ENCODE data around the gene ATP2B3.

ATP2B3 gene

DNA sequence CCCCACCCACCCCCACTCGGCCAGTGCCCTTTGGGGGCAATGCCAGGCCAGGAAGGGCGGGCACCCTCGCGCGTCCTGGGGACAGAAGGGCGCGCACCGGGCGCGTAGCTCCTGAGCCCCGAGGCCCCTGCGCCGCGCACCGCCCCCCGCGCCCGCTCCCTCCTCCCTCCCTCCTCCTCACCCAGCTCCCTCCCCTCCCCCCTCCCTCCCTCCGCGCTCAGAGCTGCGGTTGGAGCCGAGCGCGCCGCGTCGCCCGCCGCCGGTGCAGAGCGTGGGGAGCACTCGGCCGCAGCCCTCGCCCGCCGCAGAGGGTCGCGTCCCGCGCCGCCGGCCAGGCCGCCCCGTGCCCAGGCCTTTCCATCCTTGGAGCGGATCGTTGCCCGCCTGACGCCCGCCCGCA, at the start of gene ATP2B3:
Gene ATP2B3 (plus strand): TSS at position 220 of the 400 bp plus-strand sequence. CDS start 18,606 bp downstream, outside the sequence.
- no peak for DNase-seq

DNA sequence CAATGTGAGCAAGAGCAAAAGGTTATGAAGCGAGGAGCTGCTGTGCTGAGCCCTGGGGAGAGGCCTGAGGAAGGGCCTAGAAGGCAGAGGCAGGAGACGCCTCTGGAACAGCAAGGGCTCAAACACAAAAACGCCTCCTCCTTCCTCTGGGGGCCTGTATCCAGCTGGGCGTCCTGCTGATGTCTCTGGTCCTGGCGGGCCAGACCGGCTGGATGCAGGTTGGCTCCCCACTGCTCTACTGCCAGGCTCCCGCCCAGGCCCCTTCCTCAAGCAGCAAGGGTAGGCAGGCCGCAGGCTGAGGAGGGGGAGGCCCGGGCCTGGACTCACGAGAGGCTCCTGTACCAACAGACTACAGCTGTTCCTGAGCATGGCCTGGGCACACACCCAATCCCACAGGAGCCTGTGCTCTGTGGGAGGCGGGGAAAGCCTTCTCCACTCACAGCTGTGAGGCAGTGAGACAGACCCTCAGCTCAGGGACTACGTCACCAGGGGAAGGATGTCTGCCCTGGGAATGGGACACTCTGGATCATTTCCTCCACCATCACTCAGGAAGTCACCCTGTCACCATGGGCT, 49.3 kb upstream of the ATP2B3 start:
- DNase-seq = peak; percentile 16

DNA sequence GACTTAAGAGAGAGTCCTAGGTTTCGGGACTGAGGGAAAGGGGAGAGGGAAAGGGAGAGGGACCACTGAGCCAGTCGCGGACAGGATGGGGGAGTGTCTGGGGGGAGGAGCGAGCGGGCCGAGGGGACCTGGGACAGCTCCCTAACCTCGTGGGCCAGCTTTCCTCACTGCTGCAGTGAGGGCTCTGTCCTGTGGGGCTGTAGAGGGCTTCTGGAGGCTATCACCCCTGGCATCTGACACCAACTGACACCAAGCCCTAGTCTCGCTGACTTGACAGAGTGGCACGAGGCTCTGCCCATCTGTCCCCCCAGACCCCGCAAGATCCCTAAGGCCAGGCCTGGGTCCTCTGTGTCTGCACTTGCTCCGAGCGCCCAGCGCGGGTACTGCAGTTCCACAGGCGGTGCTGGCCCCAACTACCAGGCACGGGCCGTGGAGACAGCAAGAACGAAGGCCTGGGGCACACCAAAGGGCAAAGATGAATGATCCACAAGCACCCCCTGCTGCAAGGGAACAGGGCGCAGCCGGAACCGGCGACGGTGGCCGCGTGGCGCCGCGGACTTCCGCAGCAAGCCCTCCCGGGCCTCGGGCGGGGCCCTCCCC, 47.5 kb upstream of the ATP2B3 start:
- DNase-seq = no peak

DNA sequence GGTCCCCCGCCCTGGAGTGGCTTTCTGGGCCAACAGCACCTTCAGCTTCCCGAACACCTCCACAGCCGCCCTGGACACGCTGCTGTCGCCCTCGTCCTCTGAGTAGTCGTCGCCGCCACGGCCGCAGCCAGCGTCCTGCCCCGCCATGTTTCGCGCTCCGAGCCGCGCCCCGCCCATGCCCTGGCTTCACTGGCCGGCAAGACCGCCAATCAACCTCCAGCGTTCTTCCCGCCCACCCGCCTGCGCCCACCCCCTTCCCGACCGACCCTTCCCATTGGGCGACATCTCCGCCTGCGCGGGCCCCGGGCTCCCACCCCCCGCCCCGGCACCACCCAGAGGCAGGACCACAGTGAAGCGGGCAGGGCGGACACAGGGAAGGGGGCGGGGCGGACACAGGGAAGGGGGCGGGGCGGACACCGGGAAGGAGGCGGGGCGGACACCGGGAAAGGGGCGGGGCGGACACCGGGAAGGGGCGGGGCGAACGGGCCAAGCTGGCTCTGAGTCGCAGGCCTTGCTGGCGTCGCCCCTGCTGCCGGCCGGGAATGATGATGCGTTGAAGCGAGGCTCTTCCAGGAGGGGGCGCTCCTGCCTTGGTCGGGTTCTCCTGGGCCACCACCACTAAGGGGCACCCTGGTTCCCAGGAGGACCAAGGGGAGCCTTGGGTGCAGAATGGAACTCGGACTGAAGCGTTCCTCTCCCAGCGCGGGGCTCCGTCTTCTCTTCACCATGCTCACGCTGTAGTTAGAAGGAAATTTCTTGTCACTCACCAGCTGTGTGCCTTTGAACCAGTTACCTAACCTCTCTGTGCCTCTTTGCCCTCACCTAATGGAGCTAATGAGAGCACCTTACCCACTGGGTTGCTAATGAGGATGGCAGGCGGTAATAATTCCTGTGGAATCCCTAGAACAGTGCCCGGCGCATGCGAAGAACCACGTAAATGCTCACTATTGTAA, 46.8 kb upstream of the ATP2B3 start, which contains the start of gene HAUS7:
Gene HAUS7 (minus strand): TSS at position 166 of the 953 bp plus-strand sequence. CDS start 19 bp downstream, at position 147.
- DNase-seq = peak; percentile 82

DNA sequence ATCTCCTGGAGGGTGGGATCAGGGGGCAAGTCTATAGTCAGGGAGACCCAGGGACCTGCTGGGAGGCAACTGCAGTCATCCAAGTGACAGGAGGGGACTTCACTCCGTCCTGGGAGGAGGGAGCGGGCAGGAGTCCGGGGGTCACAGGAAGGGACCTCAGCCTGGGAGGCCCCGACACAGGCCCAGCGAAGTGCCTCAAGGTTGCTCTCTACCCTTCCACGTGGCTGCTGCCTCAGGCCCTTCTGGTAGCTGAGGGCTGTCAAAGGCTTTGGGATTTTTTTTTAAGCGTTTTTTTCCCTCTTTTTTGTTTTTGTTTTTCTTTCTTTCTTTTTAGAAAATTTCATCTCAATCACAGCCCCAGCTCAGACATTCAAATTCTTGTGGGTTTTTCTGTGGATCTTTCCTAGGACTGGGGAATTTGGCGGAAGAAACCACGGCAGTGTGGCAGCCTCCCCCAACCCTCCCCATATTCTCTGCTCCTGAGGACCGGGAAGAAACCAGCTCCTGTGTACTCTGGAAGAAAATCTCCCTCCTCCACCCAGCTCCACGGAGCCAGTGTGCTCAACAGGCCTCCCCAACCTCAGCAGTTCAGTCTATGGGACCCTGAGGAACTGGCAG, 45.7 kb upstream of the ATP2B3 start:
- no peak for DNase-seq

DNA sequence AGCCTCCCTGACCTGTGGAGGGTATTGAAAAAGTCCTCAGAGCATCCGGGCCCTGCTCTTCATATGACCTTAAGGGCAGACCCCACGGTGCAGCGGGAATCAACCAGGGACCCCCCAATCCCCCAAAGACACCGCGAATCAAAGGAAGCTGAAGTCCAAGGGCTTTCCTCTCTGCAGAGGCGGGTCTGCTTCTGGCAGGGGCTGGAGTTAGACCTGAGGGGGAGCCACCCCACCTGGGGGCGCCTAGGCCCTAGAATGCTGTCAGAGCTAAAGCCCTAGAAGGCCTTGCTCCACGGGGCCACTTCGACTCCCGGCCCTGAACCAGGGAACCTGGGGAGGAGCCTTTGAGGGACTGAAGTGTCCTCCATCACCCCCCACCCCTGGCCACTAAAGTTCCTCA, 44.3 kb upstream of the ATP2B3 start:
- no peak for DNase-seq

- no peak for DNase-seq
Measured at GRCh38 chrX:153474266-153474665, 43.2 kb upstream of the ATP2B3 start.

DNA sequence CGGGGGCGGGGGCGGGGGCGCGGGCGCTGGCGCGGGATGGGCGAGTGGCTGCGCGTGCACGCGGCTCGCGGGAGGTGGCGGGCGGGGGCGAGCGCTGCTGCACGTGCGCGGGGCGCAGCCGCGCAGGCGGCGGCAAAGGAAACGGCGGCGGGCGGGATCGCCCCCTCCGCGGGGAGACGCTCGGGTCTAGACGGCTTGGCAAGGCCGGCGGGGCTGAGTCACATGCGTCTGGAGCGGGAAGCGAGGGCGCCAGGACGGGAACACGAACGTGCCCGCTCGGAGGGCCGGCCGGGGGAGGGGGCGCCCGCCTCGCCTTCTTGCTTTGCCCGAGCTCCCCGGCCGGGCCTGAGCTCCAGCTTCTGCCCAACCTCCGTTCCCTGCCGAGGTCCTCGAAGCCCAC, 42.7 kb upstream of the ATP2B3 start:
- DNase-seq = no peak

DNA sequence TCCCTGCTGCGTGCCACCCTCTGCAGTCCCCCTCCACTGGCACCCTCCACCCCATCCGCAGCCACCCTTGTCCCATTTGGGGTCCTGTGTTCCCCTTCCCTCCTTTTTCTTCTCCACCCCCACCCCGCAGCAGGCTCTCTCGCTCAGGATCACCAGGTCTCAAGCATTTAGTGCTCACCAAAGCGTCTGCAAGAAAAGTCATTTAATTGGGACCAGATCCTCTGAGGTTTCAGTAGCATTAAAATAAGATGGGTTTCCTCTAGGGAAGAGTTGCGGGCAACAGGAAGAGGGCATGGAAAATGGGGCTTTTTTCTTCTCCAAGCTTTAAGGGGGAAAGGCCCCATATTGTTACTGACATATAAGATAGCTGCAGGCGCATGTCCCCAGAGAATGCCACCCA, 42.2 kb upstream of the ATP2B3 start:
- DNase-seq = peak; percentile 30

DNA sequence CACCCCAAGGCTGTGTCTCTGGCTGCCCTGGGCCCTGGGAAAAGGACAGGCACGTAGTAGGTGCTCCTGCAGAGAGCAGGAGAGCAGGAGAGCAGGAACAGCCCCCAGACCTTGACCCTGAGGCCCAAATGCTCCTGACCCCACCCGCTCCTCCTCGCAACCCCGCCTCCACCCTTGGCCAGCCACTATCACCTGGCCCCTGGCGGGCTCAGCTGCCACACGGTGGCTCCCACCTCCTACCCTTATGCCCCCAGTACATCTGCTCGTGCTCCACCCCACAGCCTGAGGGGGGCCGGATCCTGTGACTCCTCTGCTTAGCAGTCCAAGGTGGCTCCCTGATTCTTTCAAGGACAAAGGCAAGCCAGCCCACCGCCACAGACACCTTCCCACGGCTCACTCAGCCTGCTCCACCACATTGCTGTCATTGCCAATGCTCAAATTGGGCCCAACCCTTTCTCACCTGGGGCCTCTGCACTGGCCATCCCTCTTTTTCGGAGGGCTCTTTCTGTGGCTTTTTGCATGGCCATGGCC, 41.6 kb upstream of the ATP2B3 start:
- peak; percentile 32 for DNase-seq

- peak; percentile 39 for DNase-seq
Measured at GRCh38 chrX:153476666-153477363, 40.6 kb upstream of the ATP2B3 start.

DNA sequence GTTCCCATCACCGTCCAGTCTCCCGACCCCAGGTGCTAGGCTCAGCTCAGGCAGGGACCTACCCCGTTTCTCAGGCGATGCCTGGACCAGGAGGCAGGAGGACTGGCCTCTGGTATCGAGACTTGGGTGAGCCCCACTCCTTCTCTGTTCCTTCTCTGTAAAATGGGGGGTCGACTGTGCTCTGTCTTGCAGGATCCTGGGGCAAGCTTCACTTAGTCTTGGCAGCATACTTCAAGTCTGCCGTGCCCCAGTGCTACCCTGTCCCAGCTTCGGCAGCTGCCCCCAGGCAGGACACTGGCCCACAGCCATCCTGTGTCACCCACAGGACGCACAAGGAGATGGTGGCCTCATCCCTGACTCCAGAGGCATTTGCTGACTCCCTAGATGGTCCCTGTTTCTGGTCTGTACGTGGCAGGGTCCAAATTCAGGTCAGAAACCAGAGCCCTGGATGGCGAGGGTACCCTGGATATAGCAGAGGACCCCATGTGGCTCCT, 40.0 kb upstream of the ATP2B3 start:
- DNase-seq = no peak

DNA sequence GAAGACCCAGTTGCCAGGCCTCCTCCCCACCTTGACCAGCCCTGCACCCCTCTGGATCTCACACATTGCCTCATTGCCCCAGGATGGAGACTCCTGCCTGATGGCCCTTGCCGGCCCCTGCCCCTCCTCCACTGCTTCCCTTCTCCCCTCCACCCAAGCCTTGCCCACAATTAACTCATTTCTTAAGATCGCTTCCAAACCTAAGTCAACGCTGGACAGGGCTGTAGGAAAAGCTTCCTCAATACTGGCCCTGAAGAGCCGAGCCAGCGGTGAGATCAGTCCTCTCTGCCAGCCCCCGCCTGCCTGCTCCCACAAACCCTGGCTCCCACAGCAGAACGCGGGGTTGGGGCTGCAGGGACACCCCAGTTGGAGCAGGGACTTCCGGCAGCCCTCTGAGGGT, 39.5 kb upstream of the ATP2B3 start:
- DNase-seq = no peak

DNA sequence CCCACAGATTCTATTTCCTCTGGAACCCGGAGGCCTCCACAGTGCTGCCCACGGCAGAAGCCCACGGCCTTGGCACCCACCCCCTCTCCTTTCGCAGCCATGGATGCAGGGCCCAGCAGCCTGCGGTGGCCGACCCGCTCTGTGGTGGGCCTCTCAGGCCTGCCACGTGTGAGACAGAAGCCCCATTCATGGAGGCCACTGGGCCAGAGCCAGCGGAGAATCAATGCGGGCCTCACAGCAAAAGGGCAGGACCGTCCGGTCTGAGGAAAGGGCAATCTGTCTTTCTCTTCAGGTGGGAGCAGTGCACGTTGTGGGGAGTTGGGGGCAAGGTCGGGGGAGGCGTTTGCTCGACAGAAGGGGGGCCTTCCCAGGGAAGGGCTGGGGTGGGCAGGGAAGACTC, 38.7 kb upstream of the ATP2B3 start:
- DNase-seq = no peak

DNA sequence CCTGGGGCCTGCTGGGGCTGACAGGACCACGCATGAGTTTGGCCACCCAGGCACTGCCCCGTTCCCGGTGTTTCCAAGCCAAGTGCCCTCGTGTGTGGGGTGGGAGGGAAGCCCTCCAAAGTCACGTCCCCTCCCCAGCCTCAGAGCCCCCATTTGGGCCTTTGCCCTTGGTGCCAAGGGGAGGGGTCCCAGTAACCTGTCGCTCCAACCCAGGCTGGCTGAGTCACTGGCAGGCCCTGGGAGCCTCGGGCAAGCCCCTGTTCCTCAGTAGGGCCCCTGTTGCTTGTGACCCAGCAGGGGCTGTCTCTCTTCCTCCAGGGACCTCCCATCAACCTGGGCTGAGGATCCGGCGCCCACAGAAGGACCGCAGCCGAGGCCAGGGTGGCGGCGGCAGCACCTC, 36.4 kb upstream of the ATP2B3 start:
- no peak for DNase-seq

GRCh38 chrX:153482376-153483015, 34.9 kb upstream of the ATP2B3 start:
- no peak for DNase-seq

- DNase-seq = no peak
Measured at GRCh38 chrX:153485396-153486080, 31.9 kb upstream of the ATP2B3 start.

DNA sequence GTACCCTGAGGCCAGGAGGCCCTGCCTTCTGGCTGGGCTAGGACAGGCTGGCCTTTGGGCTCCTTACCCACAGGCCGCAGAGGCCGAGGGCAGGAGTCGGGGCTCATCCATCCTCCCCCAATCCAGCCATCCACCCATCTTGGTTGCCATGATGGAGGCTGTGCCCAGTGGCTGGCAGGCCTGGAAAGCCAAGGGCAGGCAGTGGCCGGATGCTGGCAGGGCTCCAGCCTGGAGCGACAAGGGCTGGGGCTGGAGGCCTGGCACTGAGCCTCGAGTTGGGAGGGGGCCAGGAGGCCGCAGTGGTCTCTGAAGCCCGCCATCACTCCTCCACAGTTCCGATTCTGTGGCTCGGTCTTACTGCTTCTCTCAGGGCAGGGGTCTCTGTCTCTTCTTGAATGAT, 31.3 kb upstream of the ATP2B3 start:
- no peak for DNase-seq

GRCh38 chrX:153487590-153488071, 29.8 kb upstream of the ATP2B3 start:
- no peak for DNase-seq

DNA sequence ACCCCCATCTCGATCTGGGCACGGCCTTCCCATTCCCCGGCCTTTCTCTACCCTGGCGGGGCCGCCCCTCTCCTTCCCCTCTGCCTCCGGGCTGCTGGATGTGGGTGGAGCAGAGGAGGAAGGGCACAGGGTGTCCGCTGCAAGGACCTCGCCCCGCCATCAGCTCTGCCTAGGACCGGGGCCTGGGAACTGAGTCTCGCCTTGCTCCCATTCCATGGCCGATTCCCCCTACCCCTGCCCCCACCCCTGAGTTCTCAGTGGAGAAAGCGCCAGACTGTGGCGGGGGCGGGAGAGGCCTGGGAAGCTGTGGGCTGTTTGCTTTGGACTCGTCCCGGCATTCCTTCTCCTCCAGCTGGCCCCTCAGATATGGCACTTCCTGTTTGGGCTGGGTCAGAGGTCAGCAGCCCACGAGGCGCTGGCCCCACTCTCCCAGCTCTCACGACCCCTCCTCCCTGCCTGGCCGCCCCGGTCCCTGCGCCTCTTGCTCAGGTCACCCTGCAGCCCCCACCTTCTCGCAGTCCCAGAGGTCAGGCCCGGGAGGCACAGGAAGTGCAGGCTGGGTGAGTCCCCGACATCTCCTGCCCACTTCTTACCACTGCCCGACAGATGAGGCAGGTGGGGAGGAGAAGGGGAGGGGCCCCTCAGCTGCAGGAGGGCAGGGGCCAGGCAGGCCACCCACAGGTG, 29.1 kb upstream of the ATP2B3 start:
- no peak for DNase-seq
